Measurements from ENCODE around the gene AJAP1. TPM values are rescaled to one million over a fixed set of nuclear protein-coding genes. Genes with fewer than 3 reads are reported as not detected.
"Not testable (repeated sequence)": the region's sequence is repeated elsewhere in the genome, so short reads cannot be mapped to it uniquely, and the experiment has no call there.

The AJAP1 gene
- not detected for total RNA-seq

- Mint-ChIP-seq H3K4me1 (ENCODE audit: low read depth in 2 of 2) (no peaks in the 10 kb centered on the region), H3K9me3 (no peaks in the 10 kb centered on the region), H3K27ac (no peak within 1 kb of the TSS), H3K36me3 (no peaks in the 10 kb centered on the region), H3K4me3 (no peak within 1 kb of the TSS), H3K27me3 (peaks cover 18 to 22% of the 10 kb centered on the region in 2 donors)
- no peak for DNase-seq (ENCODE audit: low spot score)
- no peak for ATAC-seq
Measured at GRCh38 chr1:4653796-4654725, at the start of gene AJAP1. TSS of gene AJAP1 (plus strand) at chr1:4654609. CDS start at chr1:4655426, 817 bp downstream.

- H3K4me1 Mint-ChIP-seq (ENCODE audit: low read depth in 2 of 2), result no peaks in the 10 kb centered on the region
- ATAC-seq, result no peak
- no peak overlapping the region for H3K4me3 Mint-ChIP-seq
Measured at GRCh38 chr1:4605158-4605557, 49.3 kb upstream of the AJAP1 start.

GRCh38 chr1:4611563-4612341, 42.7 kb upstream of the AJAP1 start:
- H3K4me1 Mint-ChIP-seq (ENCODE audit: low read depth in 2 of 2), result no peaks in the 10 kb centered on the region
- H3K27ac Mint-ChIP-seq, result no peak overlapping the region
- H3K36me3 Mint-ChIP-seq, result peaks cover 6% of the 10 kb centered on the region
- no peaks in the 10 kb centered on the region for H3K9me3 Mint-ChIP-seq
- DNase-seq (ENCODE audit: low spot score) (no peak), ATAC-seq (no peak)
- H3K4me3 Mint-ChIP-seq, result no peak overlapping the region
- peaks cover 10 to 14% of the 10 kb centered on the region in 2 donors for H3K27me3 Mint-ChIP-seq

More at GRCh38 chr1:4605158-4605557, 49.3 kb upstream of the AJAP1 start:
- H3K9me3 Mint-ChIP-seq, result no peaks in the 10 kb centered on the region
- peaks cover 21 to 38% of the 10 kb centered on the region in 2 donors for H3K27me3 Mint-ChIP-seq
- H3K36me3 Mint-ChIP-seq, result no peaks in the 10 kb centered on the region
- peak; percentile 35 for DNase-seq (ENCODE audit: low spot score)
- H3K27ac Mint-ChIP-seq, result no peak overlapping the region

- no peaks in the 10 kb centered on the region for H3K4me1 Mint-ChIP-seq (ENCODE audit: low read depth in 2 of 2)
- peaks cover 6% of the 10 kb centered on the region for H3K36me3 Mint-ChIP-seq
- H3K4me3 Mint-ChIP-seq, result no peak overlapping the region
- peaks cover 8 to 11% of the 10 kb centered on the region in 2 donors for H3K27me3 Mint-ChIP-seq
- H3K27ac Mint-ChIP-seq, result no peak overlapping the region
- H3K9me3 Mint-ChIP-seq, result no peaks in the 10 kb centered on the region
- ATAC-seq (no peak), DNase-seq (ENCODE audit: low spot score) (no peak)
Measured at GRCh38 chr1:4612991-4613390, 41.4 kb upstream of the AJAP1 start.

DNA sequence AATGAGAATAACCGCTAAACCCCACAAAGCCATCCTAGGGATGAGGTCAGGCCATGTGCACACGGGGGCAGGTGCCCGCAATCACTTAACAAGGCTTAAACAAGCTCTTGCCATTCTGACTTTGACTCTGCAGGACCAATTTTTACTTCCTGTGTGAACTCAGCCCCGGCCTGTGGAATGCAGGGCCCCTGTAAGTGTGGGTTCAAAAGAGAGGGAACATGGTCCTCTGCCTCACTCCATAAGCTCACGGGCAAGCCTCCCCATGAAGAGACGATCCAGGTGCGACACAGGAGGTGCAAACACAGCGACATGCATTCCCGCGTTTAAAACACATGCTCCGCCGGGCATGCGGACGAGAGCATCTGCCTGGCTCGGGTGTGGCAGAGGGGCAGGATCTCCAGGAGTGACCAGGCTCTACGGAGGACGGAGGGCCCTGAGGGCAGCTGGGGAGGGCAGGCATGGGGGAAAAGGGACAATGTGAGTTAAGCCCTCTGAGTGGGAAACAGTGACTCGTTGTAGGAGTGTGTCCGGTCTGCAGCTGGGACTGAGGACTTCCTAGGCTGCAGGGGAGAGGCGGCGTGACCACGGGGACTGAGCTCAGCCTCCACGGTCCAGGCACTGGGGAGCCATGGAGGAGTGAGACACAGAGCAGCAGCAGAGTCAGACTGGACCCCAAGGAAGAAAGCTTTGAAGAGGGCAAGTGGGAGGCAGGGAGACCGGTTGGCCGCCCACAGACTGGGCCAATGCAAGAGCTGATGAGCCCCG, 40.6 kb upstream of the AJAP1 start:
- H3K36me3 Mint-ChIP-seq, result peaks cover 6% of the 10 kb centered on the region
- H3K4me3 Mint-ChIP-seq, result no peak overlapping the region
- ATAC-seq (no peak), DNase-seq (ENCODE audit: low spot score) (peak; percentile 52)
- no peaks in the 10 kb centered on the region for H3K4me1 Mint-ChIP-seq (ENCODE audit: low read depth in 2 of 2)
- H3K27me3 Mint-ChIP-seq, result peaks cover 2 to 6% of the 10 kb centered on the region in 2 donors
- H3K27ac Mint-ChIP-seq, result no peak overlapping the region
- no peaks in the 10 kb centered on the region for H3K9me3 Mint-ChIP-seq

- Mint-ChIP-seq H3K36me3 (peaks cover 6% of the 10 kb centered on the region), H3K4me3 (no peak overlapping the region), H3K27ac (no peak overlapping the region), H3K27me3 (peaks cover 2 to 6% of the 10 kb centered on the region in 2 donors), H3K4me1 (ENCODE audit: low read depth in 2 of 2) (no peaks in the 10 kb centered on the region), H3K9me3 (no peaks in the 10 kb centered on the region)
- ATAC-seq (no peak), DNase-seq (ENCODE audit: low spot score) (no peak)
Measured at GRCh38 chr1:4614371-4615137, 39.9 kb upstream of the AJAP1 start.

DNA sequence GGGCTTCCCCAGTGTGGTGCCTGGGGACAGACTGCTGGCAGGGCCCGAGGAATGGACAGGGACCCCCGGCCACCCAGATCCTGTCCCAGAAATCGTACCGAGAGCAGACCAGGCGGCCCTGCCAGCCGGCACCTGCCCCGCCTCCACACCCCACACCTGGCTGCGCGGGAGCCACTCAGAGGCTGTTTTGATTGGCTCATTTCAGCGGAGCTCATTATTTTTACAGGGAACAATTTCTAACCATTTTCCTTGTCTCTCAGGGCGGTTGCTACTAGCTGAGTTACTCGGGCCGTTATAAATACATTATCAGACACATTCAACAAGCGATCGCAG, 39.3 kb upstream of the AJAP1 start:
- ATAC-seq (no peak), DNase-seq (ENCODE audit: low spot score) (no peak)
- Mint-ChIP-seq H3K27me3 (peaks cover 2 to 6% of the 10 kb centered on the region in 2 donors), H3K27ac (no peak overlapping the region), H3K4me3 (no peak overlapping the region), H3K9me3 (no peaks in the 10 kb centered on the region), H3K4me1 (ENCODE audit: low read depth in 2 of 2) (no peaks in the 10 kb centered on the region), H3K36me3 (peaks cover 6% of the 10 kb centered on the region)

DNA sequence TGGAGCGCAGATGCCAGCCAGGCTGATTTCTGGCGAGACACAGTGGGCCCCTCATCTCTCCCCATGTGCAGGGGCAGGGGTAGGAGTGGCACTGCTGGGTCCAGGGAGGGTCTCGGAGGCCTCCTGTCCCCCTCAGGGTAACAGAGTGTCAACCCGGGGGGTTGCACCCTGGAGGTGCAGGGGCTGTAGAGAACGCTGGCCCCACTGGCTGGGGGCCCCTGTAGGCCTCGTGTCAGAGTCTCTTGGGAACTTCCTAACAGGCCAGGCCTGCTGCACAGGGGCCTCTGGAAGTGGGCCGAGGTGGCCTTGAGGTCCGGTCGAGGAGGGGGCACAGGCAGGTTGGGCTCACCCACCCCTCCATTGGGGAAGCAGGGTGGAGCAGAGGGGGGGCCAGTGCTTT, 38.9 kb upstream of the AJAP1 start:
- Mint-ChIP-seq H3K4me3 (no peak overlapping the region), H3K4me1 (ENCODE audit: low read depth in 2 of 2) (no peaks in the 10 kb centered on the region), H3K9me3 (no peaks in the 10 kb centered on the region), H3K27ac (no peak overlapping the region), H3K36me3 (peaks cover 4% of the 10 kb centered on the region), H3K27me3 (peaks cover 2 to 4% of the 10 kb centered on the region in 2 donors)
- DNase-seq (ENCODE audit: low spot score) (peak; percentile 51), ATAC-seq (peak in 1 of 2 donors; percentile 30)

DNA sequence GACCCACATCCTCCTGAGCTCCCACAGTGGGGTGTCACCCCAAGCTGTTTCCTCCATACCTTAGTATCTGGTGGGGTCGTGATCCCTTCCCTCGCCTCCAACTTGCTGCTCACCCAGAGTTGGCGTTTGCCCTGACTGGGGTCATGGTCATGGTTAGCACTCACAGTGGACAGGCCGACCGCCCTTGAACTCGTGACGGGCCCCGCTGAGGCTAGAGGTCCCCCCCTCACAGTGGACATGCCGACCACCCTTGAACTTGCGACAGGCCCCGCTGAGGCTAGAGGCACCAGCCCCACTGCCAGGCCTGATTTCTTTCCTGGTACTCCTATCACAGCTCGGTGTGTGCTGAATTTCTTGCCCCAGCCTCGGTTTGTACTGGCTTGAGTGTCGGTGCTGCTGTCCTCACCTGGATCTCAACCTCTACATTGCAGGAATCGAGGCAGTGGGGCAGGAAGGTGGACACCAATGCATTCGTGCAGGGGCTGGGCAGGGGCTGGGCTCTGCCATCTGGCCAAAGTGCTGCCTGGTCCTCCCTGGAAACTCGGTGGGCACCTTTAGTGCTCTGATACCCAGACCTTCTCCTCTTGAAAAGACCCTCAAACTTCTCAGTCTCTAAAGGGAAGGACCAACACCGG, 37.5 kb upstream of the AJAP1 start:
- no peak overlapping the region for H3K4me3 Mint-ChIP-seq
- ATAC-seq, result peak; percentile 15 to 53
- no peaks in the 10 kb centered on the region for H3K4me1 Mint-ChIP-seq (ENCODE audit: low read depth in 2 of 2)
- no peak overlapping the region for H3K27ac Mint-ChIP-seq
- DNase-seq (ENCODE audit: low spot score), result no peak
- H3K36me3 Mint-ChIP-seq, result no peaks in the 10 kb centered on the region
- peaks cover 0 to 2% of the 10 kb centered on the region in 2 donors for H3K27me3 Mint-ChIP-seq
- H3K9me3 Mint-ChIP-seq, result no peaks in the 10 kb centered on the region

GRCh38 chr1:4617506-4617905, 36.9 kb upstream of the AJAP1 start:
- Mint-ChIP-seq H3K9me3 (no peaks in the 10 kb centered on the region), H3K4me1 (ENCODE audit: low read depth in 2 of 2) (no peaks in the 10 kb centered on the region)

DNA sequence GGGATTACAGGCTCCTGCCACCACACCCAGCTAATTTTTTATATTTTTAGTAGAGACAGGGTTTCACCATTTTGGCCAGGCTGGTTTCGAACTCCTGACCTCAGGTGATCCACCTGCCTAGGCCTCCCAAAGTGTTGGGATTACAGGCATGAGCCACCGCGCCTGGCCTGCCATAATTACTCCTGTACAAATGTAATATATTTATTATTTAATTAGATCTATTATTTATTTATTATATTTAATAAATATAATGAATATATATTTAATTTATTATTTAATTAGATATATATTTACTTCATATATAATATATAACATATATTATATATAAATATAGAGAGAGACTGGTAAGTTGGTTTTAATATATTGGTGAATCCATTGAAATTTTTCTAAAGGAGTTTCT, 35.6 kb upstream of the AJAP1 start:
- H3K4me3 Mint-ChIP-seq; DNase-seq (ENCODE audit: low spot score); ATAC-seq; H3K27me3 Mint-ChIP-seq; H3K27ac Mint-ChIP-seq; H3K36me3 Mint-ChIP-seq; H3K9me3 Mint-ChIP-seq; H3K4me1 Mint-ChIP-seq (ENCODE audit: low read depth in 2 of 2): not testable (repeated sequence)

More at GRCh38 chr1:4617506-4617905, 36.9 kb upstream of the AJAP1 start:
- ATAC-seq (no peak), DNase-seq (ENCODE audit: low spot score) (no peak)
- Mint-ChIP-seq H3K36me3 (no peaks in the 10 kb centered on the region), H3K27ac (no peak overlapping the region), H3K27me3 (no peaks in the 10 kb centered on the region), H3K4me3 (no peak overlapping the region)

DNA sequence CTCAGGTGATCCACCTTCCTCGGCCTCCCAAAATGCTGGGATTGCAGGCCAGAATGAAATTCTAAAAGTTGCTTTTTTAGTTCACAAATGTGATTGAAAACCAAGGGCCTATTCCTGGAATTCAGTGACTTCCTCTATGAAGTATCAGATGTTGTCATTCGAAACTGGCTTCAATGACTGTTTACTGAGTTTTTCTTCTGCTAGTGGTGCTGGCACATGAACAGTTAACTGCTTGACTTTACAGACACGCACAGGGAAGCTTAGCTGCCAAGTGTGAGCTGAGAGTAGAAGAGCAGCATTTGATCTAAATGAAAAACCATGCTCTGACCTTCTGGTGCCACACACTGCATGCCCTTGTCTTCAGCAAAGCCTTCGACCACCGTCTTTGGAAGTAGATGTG, 32.8 kb upstream of the AJAP1 start:
- no peaks in the 10 kb centered on the region for H3K36me3 Mint-ChIP-seq
- H3K4me1 Mint-ChIP-seq (ENCODE audit: low read depth in 2 of 2), result no peaks in the 10 kb centered on the region
- ATAC-seq, result no peak
- H3K4me3 Mint-ChIP-seq, result no peak overlapping the region
- H3K9me3 Mint-ChIP-seq, result no peaks in the 10 kb centered on the region
- H3K27ac Mint-ChIP-seq, result no peak overlapping the region
- DNase-seq (ENCODE audit: low spot score), result no peak
- no peaks in the 10 kb centered on the region for H3K27me3 Mint-ChIP-seq

DNA sequence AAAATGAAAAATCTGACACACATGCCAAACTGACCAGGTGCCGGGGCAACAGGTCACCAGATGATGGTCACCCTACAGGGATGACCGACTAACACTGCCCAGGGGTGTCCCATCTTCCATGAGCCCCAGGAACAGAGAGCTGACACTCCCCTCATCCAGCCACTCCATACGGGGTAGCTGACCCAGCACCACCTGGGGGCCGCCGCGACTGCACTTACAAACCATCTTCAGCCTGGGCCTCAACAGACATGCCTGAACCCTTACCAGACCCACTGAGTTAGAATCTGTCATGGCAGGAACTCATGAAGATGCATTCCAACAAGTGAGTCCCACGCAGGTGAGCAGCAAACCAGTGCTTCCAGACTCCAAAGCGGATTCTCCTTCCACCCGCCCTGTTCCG, 31.6 kb upstream of the AJAP1 start:
- H3K27ac Mint-ChIP-seq, result no peak overlapping the region

More for the DNA sequence above, 31.6 kb upstream of the AJAP1 start:
- no peaks in the 10 kb centered on the region for H3K4me1 Mint-ChIP-seq (ENCODE audit: low read depth in 2 of 2)
- H3K4me3 Mint-ChIP-seq, result no peak overlapping the region
- no peaks in the 10 kb centered on the region for H3K36me3 Mint-ChIP-seq
- DNase-seq (ENCODE audit: low spot score) (no peak), ATAC-seq (no peak)
- H3K27me3 Mint-ChIP-seq, result no peaks in the 10 kb centered on the region
- H3K9me3 Mint-ChIP-seq, result no peaks in the 10 kb centered on the region

All from natural killer cell treated with Interleukin-12 subunit alpha and Interleukin-12 subunit beta and Interleukin-15 and Interleukin-18, amount 100 ng/mL, for 72 hours (primary cell).